NCI-H460 (cell line): ENCODE measurements around the gene RYR3. TPM values are rescaled to one million over a fixed set of nuclear protein-coding genes. Genes with fewer than 3 reads are reported as not detected.

Source experiments
- DNase-seq: peaks from one replicate; pipeline ENCODE4 v3.0.0-alpha.2; 2016; ENCODE audit warnings: low read depth; ENCODE audit errors: extremely low read depth
- total RNA-seq: library from RNA; depleted of rRNA; stranded (reverse); fragments of >200 nt; shearing (Covaris generic); gene quantifications from 2 replicates; pipeline ENCODE4 v1.2.3, GENCODE V29; 2014

The RYR3 gene
- total RNA-seq, 1 experiment from 2014 or later: not detected

GRCh38 chr15:33378866-33379480 lies 68.2 kb downstream of the RYR3 start:
- no peak for DNase-seq

- DNase-seq: no peak
These were observed 69.6 kb downstream of the RYR3 start for GRCh38 chr15:33380406-33380805.

GRCh38 chr15:33382491-33382890 lies 71.7 kb downstream of the RYR3 start:
- no peak for DNase-seq

DNA sequence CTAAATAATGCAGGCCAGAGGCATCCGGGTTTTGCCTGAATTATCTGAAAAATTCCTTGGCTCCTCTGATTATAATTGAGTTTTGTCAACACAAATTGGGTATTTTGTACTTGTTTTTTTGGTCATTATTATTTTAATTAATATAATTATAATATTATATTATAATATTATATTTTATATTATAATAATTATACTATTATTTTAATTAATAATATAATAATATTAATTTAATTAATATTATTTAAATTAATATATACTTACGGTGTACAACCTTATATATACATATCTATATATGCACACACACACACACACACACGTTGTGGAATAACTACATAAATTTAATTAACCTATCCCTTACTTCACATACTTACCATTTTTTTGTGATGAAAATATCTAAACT lies 73.5 kb downstream of the RYR3 start:
- DNase-seq: no peak

GRCh38 chr15:33392453-33392852 lies 81.7 kb downstream of the RYR3 start:
- no peak for DNase-seq

DNA sequence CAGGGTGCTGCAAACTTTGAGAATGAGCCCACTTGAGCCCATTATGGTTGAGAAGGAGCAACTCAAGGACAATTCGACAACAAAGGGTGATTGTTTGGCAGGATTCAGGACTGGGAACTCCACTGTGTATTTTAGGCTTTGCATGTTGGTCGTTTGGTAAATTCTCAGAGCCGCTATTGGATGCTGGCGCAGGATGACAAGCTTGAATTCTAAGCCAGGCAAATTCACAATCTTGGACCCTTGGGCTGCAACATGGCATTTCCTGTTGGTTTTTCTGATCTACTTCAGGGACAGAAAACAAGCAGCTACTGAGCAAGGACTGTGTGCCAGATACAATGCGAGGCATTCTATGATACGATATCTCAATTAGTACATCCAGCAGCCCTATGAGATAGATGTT lies 82.8 kb downstream of the RYR3 start:
- DNase-seq: no peak

- no peak for DNase-seq
These were observed 84.6 kb downstream of the RYR3 start for GRCh38 chr15:33395321-33395720.

DNA sequence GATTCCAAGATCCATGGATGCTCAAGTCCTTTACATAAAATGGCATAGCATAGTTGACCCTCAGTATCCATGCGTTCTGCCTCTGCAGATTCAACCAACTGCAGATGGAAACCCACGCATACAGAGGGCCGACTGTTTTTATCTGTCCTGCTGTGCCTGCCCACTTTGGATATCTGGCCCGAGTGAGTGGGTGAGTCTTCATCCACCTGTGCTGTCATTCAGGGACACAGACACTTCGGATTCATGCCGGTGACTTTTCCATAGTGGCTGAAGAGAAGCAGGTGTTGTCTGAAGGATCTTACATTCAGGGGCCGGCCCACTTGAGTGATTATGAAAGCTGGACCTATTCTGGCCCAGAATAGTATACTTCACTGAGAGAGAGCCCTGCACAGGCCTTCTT lies 85.1 kb downstream of the RYR3 start:
- no peak for DNase-seq

DNA sequence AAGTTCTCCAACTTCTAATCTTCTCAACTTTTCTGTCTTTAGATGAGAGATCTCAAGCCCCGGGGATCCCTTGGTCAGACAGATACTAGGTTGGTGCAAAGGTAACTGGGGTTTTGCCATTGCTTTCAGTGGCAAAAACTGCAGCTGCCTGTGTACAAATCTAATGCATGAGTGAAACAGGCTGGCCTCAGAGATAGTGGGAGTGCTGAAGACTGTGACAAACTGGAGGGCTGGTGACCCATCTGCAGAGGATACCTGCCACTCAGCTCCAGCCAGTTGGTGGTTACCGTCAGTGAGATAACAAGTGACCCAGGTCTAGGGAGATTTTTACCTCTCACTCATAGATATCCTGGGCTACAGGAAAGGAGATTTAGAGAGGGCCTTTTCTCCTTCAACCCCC lies 85.7 kb downstream of the RYR3 start:
- no peak for DNase-seq

GRCh38 chr15:33398555-33398954 lies 87.8 kb downstream of the RYR3 start:
- no peak for DNase-seq

- DNase-seq: no peak
These were observed 90.2 kb downstream of the RYR3 start for GRCh38 chr15:33400941-33401340.

GRCh38 chr15:33402600-33402999 lies 91.8 kb downstream of the RYR3 start:
- DNase-seq: no peak

DNA sequence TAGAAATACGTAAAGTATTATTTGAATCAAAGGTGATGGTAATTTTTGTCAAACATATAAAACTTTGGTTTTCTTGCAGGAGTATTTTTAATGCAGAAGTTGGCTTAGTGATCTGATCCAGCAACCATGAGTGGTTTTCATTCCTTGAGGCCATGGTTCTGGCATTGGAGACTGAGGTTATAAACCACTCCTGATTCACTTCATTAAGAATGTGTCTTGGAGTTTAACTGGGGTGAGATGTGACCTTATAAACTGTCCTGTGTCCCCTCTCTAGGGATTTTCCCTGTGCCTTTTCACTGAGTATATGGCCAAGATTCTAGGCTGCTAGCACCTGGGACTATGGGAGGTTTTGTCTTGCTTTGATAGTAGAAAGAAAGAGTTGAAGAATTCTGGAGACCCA lies 94.3 kb downstream of the RYR3 start:
- DNase-seq: no peak

DNA sequence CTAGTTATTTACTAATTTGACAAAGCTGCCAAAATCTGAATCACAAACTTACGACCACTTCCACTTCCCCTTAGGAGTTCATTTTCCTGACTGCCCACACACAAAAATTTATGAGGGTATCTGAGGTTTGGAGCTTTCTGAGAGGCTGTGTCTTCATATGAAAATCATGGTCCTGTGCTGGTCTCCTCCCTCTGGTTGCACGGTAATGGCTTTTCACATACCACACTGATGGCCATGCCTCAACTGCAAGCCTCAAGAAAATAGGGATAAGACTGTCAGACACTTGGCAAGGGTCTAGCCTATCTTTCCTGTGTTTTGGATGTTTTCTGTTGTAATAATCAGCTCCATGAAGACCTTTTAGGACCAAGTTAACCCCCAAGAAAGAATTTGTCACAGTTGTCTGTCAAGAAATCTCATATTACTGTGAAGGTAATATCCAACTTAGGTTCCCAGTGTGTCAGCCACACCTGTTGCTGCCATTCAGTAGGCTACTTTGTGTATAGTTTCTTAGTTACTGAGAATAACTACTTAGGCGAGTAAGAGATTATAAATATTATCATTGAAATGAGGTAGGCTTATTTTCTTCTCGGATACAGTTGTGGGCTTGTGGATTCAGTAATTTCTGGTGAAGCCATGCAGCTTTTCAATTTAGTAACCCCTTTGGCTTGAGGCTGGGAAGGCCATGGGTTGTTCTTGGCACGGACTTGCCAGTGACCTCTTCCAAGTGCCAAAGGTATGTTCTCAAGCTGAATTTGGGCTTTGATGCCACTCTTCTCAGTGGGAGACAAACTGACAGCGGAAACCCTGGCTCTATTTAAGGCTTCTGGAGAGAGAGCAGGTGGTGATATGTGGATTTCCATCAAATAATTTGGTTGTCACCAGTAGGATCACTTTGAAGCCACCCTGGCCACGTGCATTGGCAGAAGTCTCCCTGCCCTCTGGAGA lies 101.1 kb downstream of the RYR3 start:
- no peak for DNase-seq

DNA sequence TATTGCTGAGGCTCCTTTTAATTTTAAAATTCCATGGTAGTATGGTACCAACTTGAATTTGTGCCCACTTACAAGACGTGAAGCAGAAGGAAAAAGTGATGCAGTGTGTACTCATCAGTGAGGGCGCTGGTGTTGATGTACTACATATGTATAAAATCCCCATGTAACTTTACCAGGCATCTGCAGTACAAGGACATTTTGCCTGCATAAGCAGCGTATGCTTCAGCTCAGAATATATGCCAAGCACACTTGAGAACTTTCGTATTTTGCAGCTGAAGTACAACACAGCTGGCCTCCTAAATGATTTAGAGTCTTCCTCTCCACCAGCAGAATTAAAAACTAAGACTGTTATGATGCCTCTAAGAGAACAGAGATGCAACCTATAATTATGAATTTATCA lies 108.9 kb downstream of the RYR3 start:
- no peak for DNase-seq

DNA sequence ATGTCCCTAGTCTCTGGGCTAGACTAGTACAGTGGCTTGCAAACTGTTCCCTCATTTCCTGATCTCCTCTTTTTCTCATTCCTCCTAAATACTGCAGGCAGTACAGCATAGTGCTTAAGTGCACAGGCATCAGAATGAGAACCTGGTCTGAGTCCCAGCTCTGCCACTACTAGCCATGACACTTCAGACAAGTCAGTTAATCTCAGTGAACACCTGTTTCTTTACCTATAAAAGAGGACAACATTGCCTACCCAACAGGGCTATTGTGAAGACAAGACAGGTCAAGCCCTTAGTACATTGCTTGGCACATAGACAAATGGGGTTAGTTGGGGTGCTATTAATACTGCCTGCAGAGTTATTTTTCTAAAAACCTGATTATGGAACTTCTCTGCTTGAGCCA lies 113.3 kb downstream of the RYR3 start:
- no peak for DNase-seq

- DNase-seq: no peak
These were observed 114.4 kb downstream of the RYR3 start for GRCh38 chr15:33425142-33425541.

- no peak for DNase-seq
These were observed 119.8 kb downstream of the RYR3 start for GRCh38 chr15:33430577-33430976.

- DNase-seq: no peak
These were observed 123.1 kb downstream of the RYR3 start for GRCh38 chr15:33433821-33434220.

DNA sequence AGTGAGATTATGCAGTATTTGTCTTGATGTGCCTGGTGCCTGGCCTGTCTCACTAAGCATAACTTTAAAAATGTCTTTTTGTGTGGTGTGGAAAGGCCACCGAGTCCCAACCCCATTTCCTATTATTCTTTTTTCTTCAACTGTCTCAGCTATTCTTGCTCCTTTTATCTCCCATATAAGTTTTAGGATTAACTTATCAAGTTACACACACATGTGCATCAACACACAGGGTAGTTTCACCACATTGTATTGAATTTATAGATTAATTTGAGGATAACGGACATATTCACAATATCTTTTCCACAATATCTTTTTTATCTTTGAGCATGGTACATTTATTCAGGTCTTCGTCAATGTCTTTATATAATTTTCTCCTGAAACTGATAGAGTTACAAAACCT lies 127.6 kb downstream of the RYR3 start:
- DNase-seq: no peak

- DNase-seq: no peak
These were observed 130.1 kb downstream of the RYR3 start for GRCh38 chr15:33440900-33441299.

GRCh38 chr15:33442449-33442848 lies 131.7 kb downstream of the RYR3 start:
- DNase-seq: no peak
